HG03103 (cell line): ENCODE data around the gene SULT4A1.
"Not testable (repeated sequence)": the region's sequence is repeated elsewhere in the genome, so short reads cannot be mapped to it uniquely, and the experiment has no call there.

ENCODE experiments used
- ATAC-seq: cut with Tn5 transposase; IDR thresholded peaks from one replicate; pipeline ENCODE4 v1.9.1; 2021; ENCODE audit warnings: low read depth; ENCODE audit not compliant: unreplicated experiment

The SULT4A1 gene

GRCh38 chr22:43862074-43862881 lies at the start of gene SULT4A1:
SULT4A1 (minus strand) TSS chr22:43862513; CDS start chr22:43862382, 131 bp downstream.
- no peak for ATAC-seq

GRCh38 chr22:43911351-43911750 lies 49.0 kb upstream of the SULT4A1 start:
- ATAC-seq: no peak

- no peak for ATAC-seq
These were observed 47.9 kb upstream of the SULT4A1 start for GRCh38 chr22:43910178-43910695.

- ATAC-seq: no peak
These were observed 47.4 kb upstream of the SULT4A1 start for GRCh38 chr22:43909708-43910107.

GRCh38 chr22:43905681-43906080 lies 43.4 kb upstream of the SULT4A1 start:
- ATAC-seq: no peak

GRCh38 chr22:43904412-43904811 lies 42.1 kb upstream of the SULT4A1 start:
- not testable (repeated sequence) for ATAC-seq

GRCh38 chr22:43903033-43903432 lies 40.7 kb upstream of the SULT4A1 start:
- ATAC-seq: not testable (repeated sequence)

GRCh38 chr22:43901976-43902643 lies 39.8 kb upstream of the SULT4A1 start:
- no peak for ATAC-seq

- no peak for ATAC-seq
These were observed 37.9 kb upstream of the SULT4A1 start for GRCh38 chr22:43900206-43900605.

- no peak for ATAC-seq
These were observed 35.5 kb upstream of the SULT4A1 start for GRCh38 chr22:43897751-43898261.

- ATAC-seq: no peak
These were observed 33.8 kb upstream of the SULT4A1 start for GRCh38 chr22:43895986-43896645.

- ATAC-seq: no peak
These were observed 31.8 kb upstream of the SULT4A1 start for GRCh38 chr22:43894122-43894521.

- no peak for ATAC-seq
These were observed 31.0 kb upstream of the SULT4A1 start for GRCh38 chr22:43893266-43893665.

GRCh38 chr22:43892183-43892894 lies 30.0 kb upstream of the SULT4A1 start:
- ATAC-seq: no peak

GRCh38 chr22:43891360-43892182 lies 29.3 kb upstream of the SULT4A1 start, which contains the start of gene PNPLA5:
PNPLA5 (minus strand) TSS chr22:43892013; CDS start chr22:43891880, 133 bp downstream.
- no peak for ATAC-seq

GRCh38 chr22:43890901-43891331 lies 28.6 kb upstream of the SULT4A1 start:
- no peak for ATAC-seq

- no peak for ATAC-seq
These were observed 27.5 kb upstream of the SULT4A1 start for GRCh38 chr22:43889860-43890253.

GRCh38 chr22:43889201-43889859 lies 27.0 kb upstream of the SULT4A1 start:
- ATAC-seq: no peak

- no peak for ATAC-seq
These were observed 26.4 kb upstream of the SULT4A1 start for GRCh38 chr22:43888740-43889139.
